Measurements from ENCODE around the gene GNA14. TPM values are rescaled to one million over a fixed set of nuclear protein-coding genes. Genes with fewer than 3 reads are reported as not detected.

The GNA14 gene
- total and polyA plus RNA-seq, 2 donors (not counting 3 experiments of a cell fraction or from before 2014, with no cell fraction given), result 2.1 to 3.3 TPM

DNA sequence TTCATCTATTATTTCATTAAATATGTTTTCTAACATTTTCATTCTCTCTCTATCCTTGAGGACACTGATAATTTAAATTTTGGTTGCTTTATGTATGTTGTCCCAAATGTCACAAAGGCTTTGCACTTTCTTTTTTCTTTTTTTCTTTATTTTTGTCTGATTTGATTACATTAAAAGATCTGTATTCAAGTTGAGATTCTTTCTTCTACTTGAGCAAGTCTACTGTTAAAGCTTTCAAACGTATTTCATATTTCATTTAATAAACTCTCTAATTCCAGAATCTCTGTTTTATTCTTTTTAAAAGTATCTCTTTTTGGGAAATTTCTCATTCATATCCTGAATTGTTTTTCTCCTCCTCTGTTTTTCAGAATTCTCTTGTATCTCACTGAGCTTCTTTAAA is 106.5 kb downstream of the GNA14 start:
- Histone ChIP-seq H4K20me1 (replicated peaks; ENCODE audit: control insufficient read depth, extremely low read depth, insufficient read depth, low read length) (no peaks in the 10 kb centered on the region), H3K9me1 (replicated peaks; ENCODE audit: control insufficient read depth, extremely low read depth, insufficient read depth, low read length) (no peaks in the 10 kb centered on the region), H3K27ac (ENCODE audit: insufficient read depth, low read depth, low read length) (no peak overlapping the region), H3K4me3 (replicated peaks in 1 of 3; ENCODE audit: insufficient read depth in 1 of 3, low read depth in 1 of 3, low read length in 3 of 3) (no peak overlapping the region), H3K9ac (replicated peaks; ENCODE audit: extremely low read depth, insufficient read depth, low read length) (no peak overlapping the region), H3K36me3 (ENCODE audit: control insufficient read depth in 2 of 2, extremely low read depth in 1 of 2, insufficient read depth in 2 of 2, low read length in 2 of 2) (no peaks in the 10 kb centered on the region), H3K4me2 (ENCODE audit: insufficient read depth, low read length) (no peak overlapping the region), H3K4me1 (ENCODE audit: control insufficient read depth, extremely low read depth, insufficient read depth, low read length) (no peaks in the 10 kb centered on the region), H2AFZ (ENCODE audit: low read depth, low read length) (no peak overlapping the region), H3K79me2 (ENCODE audit: control insufficient read depth, insufficient read depth, low read length) (no peaks in the 10 kb centered on the region), H3K9me3 (replicated peaks; ENCODE audit: control insufficient read depth, insufficient read depth, low read length) (no peaks in the 10 kb centered on the region), H3K27me3 (ENCODE audit: control insufficient read depth in 2 of 2, insufficient read depth in 2 of 2, low read length in 2 of 2) (no peaks in the 10 kb centered on the region)
- DNase-seq (ENCODE audit: low read depth, low spot score) (no peak), FAIRE-seq (no peak)
- ChIA-PET POLR2A (no interaction called here), CTCF (no interaction called here)
- intact Hi-C loops (cut with micrococcal nuclease) (no loop called here), dilution Hi-C loops (cut with MboI; ENCODE audit: extremely low pct_ligation_motif_present, low sequenced_read_pairs) (no loop called here)
- TF ChIP-seq EZH2 (IDR thresholded peaks at IDR 0.05; ENCODE audit: borderline replicate concordance, low read depth, low read length, severe bottlenecking), result no peak
- no peak for TF ChIP-seq POLR2AphosphoS5 (IDR thresholded peaks at IDR 0.05; ENCODE audit: insufficient read depth, low read depth, low read length)
- TF ChIP-seq GATA2 (IDR thresholded peaks at IDR 0.05; ENCODE audit: insufficient read depth, insufficient read length, low read depth, low read length), result no peak
- TF ChIP-seq CTCF (IDR thresholded peaks at IDR 0.05; ENCODE audit: extremely low read depth in 1 of 2, insufficient read depth in 1 of 2, low read depth in 1 of 2, low read length in 2 of 2), result no peak
- no peak for TF ChIP-seq FOS (IDR thresholded peaks at IDR 0.05; ENCODE audit: borderline replicate concordance, insufficient read depth, low read length)
- no peak for TF ChIP-seq JUN (IDR thresholded peaks at IDR 0.05; ENCODE audit: borderline replicate concordance, insufficient read depth, insufficient read length, low read depth)
- TF ChIP-seq MYC (IDR thresholded peaks at IDR 0.05; ENCODE audit: low read depth, low read length), result no peak
- no peak for TF ChIP-seq MAX (IDR thresholded peaks at IDR 0.05; ENCODE audit: insufficient read depth, insufficient read length)
- TF ChIP-seq POLR2A (IDR thresholded peaks at IDR 0.05; ENCODE audit: low read depth, low read length), result no peak
- no TSS peak for BruUV-seq (replicated peaks)
